ENCODE data around the gene KDM1B.

Gene KDM1B

GRCh38 chr6:18212231-18212630 is 57.0 kb downstream of the KDM1B start:
- no peak for TF ChIP-seq TAF1 (IDR thresholded peaks at IDR 0.05; ENCODE audit: borderline replicate concordance, insufficient read depth, low read length)

DNA sequence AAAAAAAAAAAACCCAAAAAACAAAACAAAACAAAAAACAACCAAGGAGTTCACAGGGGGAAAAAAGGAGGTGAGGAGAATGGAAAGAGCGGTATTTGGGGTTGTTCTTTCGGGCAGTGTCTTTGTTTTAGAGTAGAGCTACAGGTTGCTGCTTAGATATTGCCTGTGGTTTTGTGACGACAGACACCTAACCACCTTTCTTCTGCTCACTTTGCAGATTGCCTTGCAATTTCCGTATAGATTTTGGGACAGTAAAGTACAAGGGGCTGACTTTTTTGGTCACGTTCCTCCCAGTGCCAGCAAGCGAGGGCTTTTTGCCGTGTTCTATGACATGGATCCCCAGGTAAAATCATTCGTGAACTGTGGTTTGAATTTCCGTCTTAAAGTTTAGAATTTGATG is 58.2 kb downstream of the KDM1B start:
- TF ChIP-seq FOXP2 (optimal IDR thresholded peaks at IDR 0.05; ENCODE audit: borderline replicate concordance, extremely low read depth, extremely low read length, insufficient read depth), result no peak
- no peak for TF ChIP-seq REST (IDR thresholded peaks at IDR 0.05; ENCODE audit: insufficient read depth in 1 of 2, low read depth in 2 of 2, low read length in 2 of 2)
- no peak for TF ChIP-seq TAF1 (IDR thresholded peaks at IDR 0.05; ENCODE audit: borderline replicate concordance, insufficient read depth, low read length)
- no peak for TF ChIP-seq SIN3A (IDR thresholded peaks at IDR 0.05; ENCODE audit: borderline replicate concordance, insufficient read depth, low read length)
- no peak for TF ChIP-seq POLR2AphosphoS5 (IDR thresholded peaks at IDR 0.05; ENCODE audit: low read depth, low read length)

DNA sequence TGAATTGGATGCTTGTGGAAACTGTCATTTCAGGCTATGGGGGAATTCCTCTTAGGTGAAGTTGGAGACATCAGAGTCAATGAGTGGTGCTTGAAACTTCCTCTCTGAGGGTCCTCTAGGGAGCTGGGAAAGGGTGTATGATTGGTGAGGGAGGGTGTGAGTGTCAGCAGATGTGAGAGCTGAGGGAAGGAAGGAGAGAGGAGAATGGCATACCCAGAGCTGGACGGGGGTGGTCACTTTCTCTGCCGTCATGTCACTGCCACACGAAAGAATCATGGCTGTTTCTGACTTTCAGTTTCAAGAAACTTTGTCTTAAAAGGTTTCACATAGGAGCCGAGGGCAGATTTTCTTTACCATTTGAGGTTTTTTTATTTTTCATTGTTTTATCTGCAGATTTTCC is 58.8 kb downstream of the KDM1B start:
- TF ChIP-seq REST (IDR thresholded peaks at IDR 0.05; ENCODE audit: insufficient read depth in 1 of 2, low read depth in 2 of 2, low read length in 2 of 2) (no peak), TAF1 (IDR thresholded peaks at IDR 0.05; ENCODE audit: borderline replicate concordance, insufficient read depth, low read length) (no peak), SIN3A (IDR thresholded peaks at IDR 0.05; ENCODE audit: borderline replicate concordance, insufficient read depth, low read length) (no peak), POLR2AphosphoS5 (IDR thresholded peaks at IDR 0.05; ENCODE audit: low read depth, low read length) (no peak)

DNA sequence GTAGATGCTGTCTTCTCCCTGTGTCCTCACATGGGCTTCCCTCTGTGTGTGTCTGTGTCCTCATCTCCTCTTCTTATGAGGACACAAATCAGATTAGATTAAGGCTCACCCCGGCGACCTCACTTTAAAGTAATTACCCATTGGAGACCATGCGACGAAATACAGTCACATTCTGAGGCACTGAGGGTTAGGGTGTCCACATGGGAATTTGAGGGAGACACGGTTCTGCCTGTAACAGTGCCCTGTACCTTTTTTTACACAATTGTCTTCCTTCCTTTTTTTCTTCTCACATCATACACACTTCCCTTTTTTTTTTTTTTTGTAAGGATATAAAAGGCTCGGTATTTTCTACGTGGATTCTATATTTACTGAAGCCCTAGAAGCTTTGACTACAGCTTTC is 60.2 kb downstream of the KDM1B start:
- no peak for TF ChIP-seq REST (IDR thresholded peaks at IDR 0.05; ENCODE audit: insufficient read depth in 1 of 2, low read depth in 2 of 2, low read length in 2 of 2)
- TF ChIP-seq TAF1 (IDR thresholded peaks at IDR 0.05; ENCODE audit: borderline replicate concordance, insufficient read depth, low read length), result no peak
- TF ChIP-seq SIN3A (IDR thresholded peaks at IDR 0.05; ENCODE audit: borderline replicate concordance, insufficient read depth, low read length), result no peak
- no peak for TF ChIP-seq FOXP2 (optimal IDR thresholded peaks at IDR 0.05; ENCODE audit: borderline replicate concordance, extremely low read depth, extremely low read length, insufficient read depth)
- no peak for TF ChIP-seq POLR2AphosphoS5 (IDR thresholded peaks at IDR 0.05; ENCODE audit: low read depth, low read length)

DNA sequence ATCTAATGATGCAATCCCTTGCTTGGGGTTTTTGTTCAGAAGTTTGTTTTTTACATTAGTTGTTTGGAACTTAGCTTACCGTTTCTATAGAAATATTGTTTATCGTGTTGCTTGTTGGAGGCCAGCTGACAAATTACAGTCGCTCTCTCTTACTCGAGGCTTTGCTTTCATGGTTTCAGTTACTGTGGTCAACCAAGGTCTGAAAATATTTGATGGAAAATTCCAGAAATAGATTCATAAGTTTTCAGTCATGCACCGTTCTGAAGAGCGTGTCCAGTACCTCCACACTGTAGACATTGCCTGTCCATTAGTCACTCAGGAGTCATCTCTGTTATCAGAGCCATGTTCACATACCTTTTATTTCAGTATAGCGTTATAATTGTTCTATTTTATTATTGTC is 61.2 kb downstream of the KDM1B start:
- TF ChIP-seq POLR2AphosphoS5 (IDR thresholded peaks at IDR 0.05; ENCODE audit: low read depth, low read length) (no peak), REST (IDR thresholded peaks at IDR 0.05; ENCODE audit: insufficient read depth in 1 of 2, low read depth in 2 of 2, low read length in 2 of 2) (no peak), SIN3A (IDR thresholded peaks at IDR 0.05; ENCODE audit: borderline replicate concordance, insufficient read depth, low read length) (no peak), TAF1 (IDR thresholded peaks at IDR 0.05; ENCODE audit: borderline replicate concordance, insufficient read depth, low read length) (no peak), FOXP2 (optimal IDR thresholded peaks at IDR 0.05; ENCODE audit: borderline replicate concordance, extremely low read depth, extremely low read length, insufficient read depth) (no peak)
